Peyer's patch (tissue), 4 donors: ENCODE data around the gene VDAC1. TPM values are rescaled to one million over a fixed set of nuclear protein-coding genes. Genes with fewer than 3 reads are reported as not detected.
"Not testable (repeated sequence)": the region's sequence is repeated elsewhere in the genome, so short reads cannot be mapped to it uniquely, and the experiment has no call there.

Source experiments
- DNase-seq, 3 donors: peaks; one replicate each; pipeline ENCODE4 v3.0.0-alpha.2; 2017 to 2019
- H3K27ac ChIP-seq, 4 donors: fragments of 200-600 bp; sonication (generic); one replicate each; pipeline ENCODE4 v1.5.1; 2016 to 2019
- H3K27me3 ChIP-seq, 2 donors: fragments of 200-600 bp; sonication (generic); one replicate each; pipeline ENCODE4 v1.5.1; 2019
- H3K36me3 ChIP-seq, 3 donors: fragments of 200-600 bp; sonication (generic); one replicate each; pipeline ENCODE4 v1.5.1; 2016 to 2019
- H3K4me1 ChIP-seq, 4 donors: fragments of 200-600 bp; sonication (generic); one replicate each; pipeline ENCODE4 v1.5.1; 2016 to 2019
- H3K4me3 ChIP-seq, 4 donors: fragments of 200-600 bp; sonication (generic); 1 replicate in 3 of 4; 2 replicates in 1 of 4; pipeline ENCODE4 v1.5.1; 2016 to 2019; ENCODE audit warnings: mild to moderate bottlenecking in 1 of 4
- H3K9me3 ChIP-seq, 4 donors: fragments of 200-600 bp; sonication (generic); one replicate each; pipeline ENCODE4 v1.5.1; 2016 to 2019; ENCODE audit warnings: mild to moderate bottlenecking in 1 of 4
- POLR2A ChIP-seq, 2 donors: fragments of 450-650 bp; IDR thresholded peaks; one replicate each; pipeline ENCODE4 v1.5.1; 2017; ENCODE audit warnings: antibody characterized with exemption in 2 of 2, mild to moderate bottlenecking in 2 of 2, moderate library complexity in 2 of 2
- total RNA-seq, 4 donors: library from RNA; depleted of rRNA; stranded (reverse); fragments of >200 nt; gene quantifications; one replicate each; pipeline ENCODE4 v1.1.0, GENCODE V29; 2016
- TF ChIP-seq, protein P1 (sequence below), 6 experiments: fragments of 450-650 bp in 4 of 6; fragments of 200-600 bp in 2 of 6; sonication (generic) in 1 of 6; IDR thresholded peaks; one replicate each; pipeline ENCODE4 v1.5.1; 2017 to 2019; ENCODE audit warnings: antibody characterized with exemption in 6 of 6, mild to moderate bottlenecking in 3 of 6, moderate library complexity in 1 of 6

The VDAC1 gene
- total RNA-seq, 4 donors from 2014 or later, result 120 to 289 (median 181) TPM

DNA sequence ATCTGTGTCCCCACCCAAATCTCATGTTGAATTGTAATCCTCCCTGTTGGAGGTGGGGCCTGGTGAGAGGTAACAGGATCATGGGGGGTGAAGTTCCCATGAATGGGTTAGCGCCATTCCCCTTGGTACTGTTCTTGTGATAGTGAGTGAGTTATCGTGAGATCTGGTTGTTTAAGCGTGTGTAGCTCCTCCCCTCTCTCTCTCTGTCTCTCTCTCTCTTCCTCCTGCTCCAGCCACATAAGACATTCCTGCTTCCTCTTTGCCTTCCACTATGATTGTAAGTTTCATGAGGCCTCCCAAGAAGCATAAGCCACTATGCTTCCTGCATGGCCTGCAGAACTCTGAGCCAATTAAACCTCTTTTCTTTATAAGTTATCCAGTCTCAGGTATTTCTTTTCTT lies 65.1 kb downstream of the VDAC1 start:
- H3K36me3 ChIP-seq, result no peaks in the 10 kb centered on the region
- no peaks in the 10 kb centered on the region for H3K27me3 ChIP-seq
- no peak overlapping the region for H3K4me3 ChIP-seq
- DNase-seq, result no peak
- H3K27ac ChIP-seq, result no peak overlapping the region
- TF ChIP-seq, protein P1, sequence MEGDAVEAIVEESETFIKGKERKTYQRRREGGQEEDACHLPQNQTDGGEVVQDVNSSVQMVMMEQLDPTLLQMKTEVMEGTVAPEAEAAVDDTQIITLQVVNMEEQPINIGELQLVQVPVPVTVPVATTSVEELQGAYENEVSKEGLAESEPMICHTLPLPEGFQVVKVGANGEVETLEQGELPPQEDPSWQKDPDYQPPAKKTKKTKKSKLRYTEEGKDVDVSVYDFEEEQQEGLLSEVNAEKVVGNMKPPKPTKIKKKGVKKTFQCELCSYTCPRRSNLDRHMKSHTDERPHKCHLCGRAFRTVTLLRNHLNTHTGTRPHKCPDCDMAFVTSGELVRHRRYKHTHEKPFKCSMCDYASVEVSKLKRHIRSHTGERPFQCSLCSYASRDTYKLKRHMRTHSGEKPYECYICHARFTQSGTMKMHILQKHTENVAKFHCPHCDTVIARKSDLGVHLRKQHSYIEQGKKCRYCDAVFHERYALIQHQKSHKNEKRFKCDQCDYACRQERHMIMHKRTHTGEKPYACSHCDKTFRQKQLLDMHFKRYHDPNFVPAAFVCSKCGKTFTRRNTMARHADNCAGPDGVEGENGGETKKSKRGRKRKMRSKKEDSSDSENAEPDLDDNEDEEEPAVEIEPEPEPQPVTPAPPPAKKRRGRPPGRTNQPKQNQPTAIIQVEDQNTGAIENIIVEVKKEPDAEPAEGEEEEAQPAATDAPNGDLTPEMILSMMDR (IDR thresholded peaks at IDR 0.05), result no peak
- no peak for TF ChIP-seq POLR2A (IDR thresholded peaks at IDR 0.05)
- H3K4me1 ChIP-seq, result peaks cover 0 to 23% (median 2%) of the 10 kb centered on the region in 4 donors
- no peaks in the 10 kb centered on the region for H3K9me3 ChIP-seq

DNA sequence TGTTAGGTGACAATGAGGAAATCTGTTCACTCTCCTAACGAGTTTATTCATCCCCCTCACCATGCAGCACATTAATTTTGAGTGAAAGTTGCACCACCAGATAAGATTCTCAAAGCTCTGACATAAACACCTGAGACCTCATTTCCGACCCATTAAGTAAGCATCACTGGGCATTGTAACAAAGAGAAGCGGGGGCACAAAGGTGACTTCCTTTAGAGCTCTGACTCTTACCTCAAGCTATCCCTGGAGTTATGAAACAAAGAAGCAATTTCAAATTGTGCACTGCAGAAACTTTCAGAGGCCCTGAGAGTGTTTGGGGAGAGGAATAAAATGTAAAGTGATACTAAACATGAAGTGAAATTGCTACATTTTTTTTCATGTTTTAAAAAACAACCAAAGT lies 65.8 kb downstream of the VDAC1 start:
- Histone ChIP-seq H3K4me3 (no peak overlapping the region), H3K9me3 (no peaks in the 10 kb centered on the region), H3K4me1 (peaks cover 0 to 19% (median 4%) of the 10 kb centered on the region in 4 donors), H3K27me3 (no peaks in the 10 kb centered on the region), H3K27ac (peak overlapping the region in 1 of 4 donors; percentile 2), H3K36me3 (no peaks in the 10 kb centered on the region)
- TF ChIP-seq POLR2A (IDR thresholded peaks at IDR 0.05), result no peak
- TF ChIP-seq, protein P1 (IDR thresholded peaks at IDR 0.05), result no peak
- DNase-seq, result no peak

GRCh38 chr5:133938039-133938821 lies 66.5 kb downstream of the VDAC1 start:
- no peak for DNase-seq

GRCh38 chr5:133937628-133938027 lies 67.1 kb downstream of the VDAC1 start:
- H3K4me3 ChIP-seq, H3K27me3 ChIP-seq: not testable (repeated sequence)
- peak overlapping the region in 1 of 4 donors; percentile 19 for H3K27ac ChIP-seq

More at GRCh38 chr5:133938039-133938821, 66.5 kb downstream of the VDAC1 start:
- TF ChIP-seq, protein P1 (IDR thresholded peaks at IDR 0.05), result no peak
- TF ChIP-seq POLR2A (IDR thresholded peaks at IDR 0.05), result no peak
- H3K4me3 ChIP-seq, result no peak overlapping the region
- no peaks in the 10 kb centered on the region for H3K36me3 ChIP-seq
- no peaks in the 10 kb centered on the region for H3K27me3 ChIP-seq
- peaks cover 0 to 13% (median 8%) of the 10 kb centered on the region in 4 donors for H3K4me1 ChIP-seq
- H3K27ac ChIP-seq, result peak overlapping the region in 2 of 4 donors; percentile 19 to 53
- no peaks in the 10 kb centered on the region for H3K9me3 ChIP-seq

GRCh38 chr5:133936651-133937015 lies 68.1 kb downstream of the VDAC1 start:
- H3K36me3 ChIP-seq, result no peaks in the 10 kb centered on the region
- no peak overlapping the region for H3K27ac ChIP-seq
- no peak overlapping the region for H3K4me3 ChIP-seq
- H3K27me3 ChIP-seq, result no peaks in the 10 kb centered on the region
- TF ChIP-seq, protein P1 (IDR thresholded peaks at IDR 0.05), result no peak
- DNase-seq, result no peak
- H3K9me3 ChIP-seq, result no peaks in the 10 kb centered on the region
- H3K4me1 ChIP-seq, result peaks cover 0 to 13% (median 8%) of the 10 kb centered on the region in 4 donors

More at GRCh38 chr5:133937628-133938027, 67.1 kb downstream of the VDAC1 start:
- H3K4me1 ChIP-seq, result peaks cover 0 to 13% (median 8%) of the 10 kb centered on the region in 4 donors
- not testable (repeated sequence) for H3K9me3 ChIP-seq, H3K36me3 ChIP-seq, DNase-seq

DNA sequence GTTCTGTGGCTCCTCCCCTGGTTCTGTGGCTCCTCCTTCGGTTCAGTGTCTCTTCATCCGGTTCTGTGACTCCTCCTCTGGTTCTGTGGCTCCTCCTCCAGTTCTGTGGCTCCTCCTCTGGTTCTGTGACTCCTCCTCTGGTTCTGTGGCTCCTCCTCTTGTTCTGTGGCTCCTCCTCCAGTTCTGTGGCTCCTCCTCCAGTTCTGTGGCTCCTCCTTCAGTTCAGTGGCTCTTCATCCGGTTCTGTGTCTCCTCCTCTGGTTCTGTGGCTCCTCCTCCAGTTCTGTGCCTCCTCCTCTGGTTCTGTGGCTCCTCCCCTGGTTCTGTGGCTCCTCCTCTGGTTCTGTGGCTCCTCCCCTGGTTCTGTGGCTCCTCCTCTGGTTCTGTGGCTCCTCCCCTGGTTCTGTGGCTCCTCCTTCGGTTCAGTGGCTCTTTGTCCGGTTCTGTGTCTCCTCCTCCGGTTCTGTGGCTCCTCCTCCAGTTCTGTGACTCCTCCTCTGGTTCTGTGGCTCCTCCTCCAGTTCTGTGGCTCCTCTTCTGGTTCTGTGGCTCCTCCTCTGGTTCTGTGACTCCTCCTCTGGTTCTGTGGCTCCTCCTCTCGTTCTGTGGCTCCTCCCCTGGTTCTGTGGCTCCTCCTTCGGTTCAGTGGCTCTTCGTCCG lies 68.7 kb downstream of the VDAC1 start:
- H3K4me1 ChIP-seq, result peaks cover 0 to 13% (median 8%) of the 10 kb centered on the region in 4 donors
- H3K4me3 ChIP-seq, H3K36me3 ChIP-seq, DNase-seq, H3K27me3 ChIP-seq, H3K9me3 ChIP-seq: not testable (repeated sequence)
- H3K27ac ChIP-seq, result peak overlapping the region in 1 of 4 donors; percentile 72
